Ishikawa (cell line): Measurements from ENCODE around the gene VPS33A.

ENCODE experiments used
- CEBPB ChIP-seq: IDR thresholded peaks from 2 replicates; pipeline ENCODE4 v1.6.1; 2012
- CREB1 ChIP-seq: IDR thresholded peaks from 2 replicates; pipeline ENCODE4 v1.6.1; 2012; ENCODE audit warnings: low read depth
- EGR1 ChIP-seq: IDR thresholded peaks from 2 replicates; pipeline ENCODE4 v1.6.1; 2012
- EP300 ChIP-seq: IDR thresholded peaks from 2 replicates; pipeline ENCODE4 v1.6.1; 2012; ENCODE audit warnings: borderline replicate concordance
- FOXM1 ChIP-seq: IDR thresholded peaks from 2 replicates; pipeline ENCODE4 v1.6.1; 2012; ENCODE audit warnings: low read depth, borderline replicate concordance
- MAX ChIP-seq: IDR thresholded peaks from 2 replicates; pipeline ENCODE4 v1.6.1; 2012
- NFIC ChIP-seq: IDR thresholded peaks from 2 replicates; pipeline ENCODE4 v1.6.1; 2012
- RAD21 ChIP-seq: IDR thresholded peaks from 2 replicates; pipeline ENCODE4 v1.6.1; 2012; ENCODE audit warnings: low read depth
- REST ChIP-seq: IDR thresholded peaks from 2 replicates; pipeline ENCODE4 v1.6.1; 2012; ENCODE audit warnings: low read depth, mild to moderate bottlenecking
- TAF1 ChIP-seq: IDR thresholded peaks from 2 replicates; pipeline ENCODE4 v1.6.1; 2012; ENCODE audit warnings: low read depth, mild to moderate bottlenecking
- TCF12 ChIP-seq: IDR thresholded peaks from 2 replicates; pipeline ENCODE4 v1.6.1; 2012; ENCODE audit warnings: low read depth
- TEAD4 ChIP-seq: IDR thresholded peaks from 2 replicates; pipeline ENCODE4 v1.6.1; 2012
- USF1 ChIP-seq: IDR thresholded peaks from 2 replicates; pipeline ENCODE4 v1.6.1; 2012
- YY1 ChIP-seq: IDR thresholded peaks from 2 replicates; pipeline ENCODE4 v1.6.1; 2012; ENCODE audit warnings: low read depth
- ZBTB7A ChIP-seq: IDR thresholded peaks from 2 replicates; pipeline ENCODE4 v1.6.1; 2012; ENCODE audit warnings: low read depth

The VPS33A gene

GRCh38 chr12:122228092-122228491 is 38.2 kb downstream of the VPS33A start:
- TF ChIP-seq FOXM1 (no peak), TAF1 (no peak), RAD21 (no peak), TCF12 (no peak), CEBPB (no peak), EGR1 (no peak), CREB1 (no peak), TEAD4 (no peak), ZBTB7A (no peak), YY1 (no peak), USF1 (no peak), NFIC (no peak), EP300 (no peak), REST (no peak), MAX (no peak)

GRCh38 chr12:122227341-122227740 is 39.0 kb downstream of the VPS33A start:
- TF ChIP-seq REST (no peak), TEAD4 (no peak), FOXM1 (no peak), EGR1 (no peak), CEBPB (no peak), MAX (no peak), RAD21 (no peak), TAF1 (no peak), TCF12 (no peak), EP300 (no peak), YY1 (no peak), CREB1 (no peak), ZBTB7A (no peak), NFIC (no peak), USF1 (no peak)

GRCh38 chr12:122226366-122227125 is 39.7 kb downstream of the VPS33A start:
- no peak for TF ChIP-seq CREB1
- TF ChIP-seq YY1: 0 out of 2 replicates have a peak, but pooled peaks have one; percentile 31
- peak; percentile 51; the same call in 1 of the 2 replicates for TF ChIP-seq TCF12
- peak; percentile 100 for TF ChIP-seq MAX
- peak; percentile 72 for TF ChIP-seq USF1
- TF ChIP-seq TAF1: no peak
- peak; percentile 82 for TF ChIP-seq REST
